ENCODE data around the gene OOEP.

DNA sequence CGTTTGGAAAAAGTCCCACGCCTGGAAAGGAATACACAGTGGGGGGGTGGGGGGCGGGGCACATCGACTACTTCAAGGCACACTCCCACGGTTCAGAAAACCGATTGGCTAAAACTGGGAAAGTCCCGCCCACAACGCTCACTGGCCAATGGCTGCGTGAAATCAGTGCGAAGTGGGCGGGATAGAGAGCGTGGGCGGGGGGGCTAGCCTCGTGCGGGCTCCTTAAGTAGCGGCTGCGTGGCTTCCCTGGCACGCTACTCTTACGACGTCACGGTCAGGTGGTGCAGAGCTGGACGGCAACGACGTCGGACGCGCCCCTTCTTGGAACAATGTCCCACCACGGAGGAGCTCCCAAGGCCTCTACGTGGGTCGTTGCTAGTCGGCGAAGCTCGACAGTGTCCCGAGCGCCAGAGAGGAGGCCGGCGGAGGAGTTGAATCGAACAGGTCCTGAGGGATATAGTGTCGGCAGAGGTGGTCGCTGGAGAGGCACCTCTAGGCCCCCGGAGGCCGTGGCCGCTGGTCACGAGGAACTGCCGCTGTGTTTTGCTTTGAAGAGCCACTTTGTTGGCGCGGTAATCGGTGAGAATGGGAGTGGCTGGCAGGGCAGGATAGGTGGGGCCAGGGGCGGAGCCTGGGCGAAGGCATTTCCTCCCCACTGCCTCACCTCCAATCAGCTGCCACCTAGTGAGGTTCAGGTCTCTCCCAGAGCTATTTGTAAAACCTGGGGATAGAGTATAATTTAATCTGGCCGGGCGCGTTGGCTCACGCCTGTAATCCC, 25.1 kb upstream of the OOEP start, which contains the start of gene DDX43:
- TF ChIP-seq TEAD4 (CRISPR knock-in tag; IDR thresholded peaks at IDR 0.05) (no peak), RELA (CRISPR knock-in tag; IDR thresholded peaks at IDR 0.05; ENCODE audit: borderline replicate concordance) (no peak), NFYB (CRISPR knock-in tag; conservative IDR thresholded peaks at IDR 0.05; ENCODE audit: low read depth) (no peak), ZNF219 (CRISPR knock-in tag; IDR thresholded peaks at IDR 0.05; ENCODE audit: borderline replicate concordance) (no peak), NFE2L1 (CRISPR knock-in tag; IDR thresholded peaks at IDR 0.05) (no peak), KAT7 (CRISPR knock-in tag; IDR thresholded peaks at IDR 0.05; ENCODE audit: borderline replicate concordance) (no peak)
- TF ChIP-seq, protein P1, sequence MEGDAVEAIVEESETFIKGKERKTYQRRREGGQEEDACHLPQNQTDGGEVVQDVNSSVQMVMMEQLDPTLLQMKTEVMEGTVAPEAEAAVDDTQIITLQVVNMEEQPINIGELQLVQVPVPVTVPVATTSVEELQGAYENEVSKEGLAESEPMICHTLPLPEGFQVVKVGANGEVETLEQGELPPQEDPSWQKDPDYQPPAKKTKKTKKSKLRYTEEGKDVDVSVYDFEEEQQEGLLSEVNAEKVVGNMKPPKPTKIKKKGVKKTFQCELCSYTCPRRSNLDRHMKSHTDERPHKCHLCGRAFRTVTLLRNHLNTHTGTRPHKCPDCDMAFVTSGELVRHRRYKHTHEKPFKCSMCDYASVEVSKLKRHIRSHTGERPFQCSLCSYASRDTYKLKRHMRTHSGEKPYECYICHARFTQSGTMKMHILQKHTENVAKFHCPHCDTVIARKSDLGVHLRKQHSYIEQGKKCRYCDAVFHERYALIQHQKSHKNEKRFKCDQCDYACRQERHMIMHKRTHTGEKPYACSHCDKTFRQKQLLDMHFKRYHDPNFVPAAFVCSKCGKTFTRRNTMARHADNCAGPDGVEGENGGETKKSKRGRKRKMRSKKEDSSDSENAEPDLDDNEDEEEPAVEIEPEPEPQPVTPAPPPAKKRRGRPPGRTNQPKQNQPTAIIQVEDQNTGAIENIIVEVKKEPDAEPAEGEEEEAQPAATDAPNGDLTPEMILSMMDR (IDR thresholded peaks at IDR 0.05): no peak
- TF ChIP-seq, protein P2, sequence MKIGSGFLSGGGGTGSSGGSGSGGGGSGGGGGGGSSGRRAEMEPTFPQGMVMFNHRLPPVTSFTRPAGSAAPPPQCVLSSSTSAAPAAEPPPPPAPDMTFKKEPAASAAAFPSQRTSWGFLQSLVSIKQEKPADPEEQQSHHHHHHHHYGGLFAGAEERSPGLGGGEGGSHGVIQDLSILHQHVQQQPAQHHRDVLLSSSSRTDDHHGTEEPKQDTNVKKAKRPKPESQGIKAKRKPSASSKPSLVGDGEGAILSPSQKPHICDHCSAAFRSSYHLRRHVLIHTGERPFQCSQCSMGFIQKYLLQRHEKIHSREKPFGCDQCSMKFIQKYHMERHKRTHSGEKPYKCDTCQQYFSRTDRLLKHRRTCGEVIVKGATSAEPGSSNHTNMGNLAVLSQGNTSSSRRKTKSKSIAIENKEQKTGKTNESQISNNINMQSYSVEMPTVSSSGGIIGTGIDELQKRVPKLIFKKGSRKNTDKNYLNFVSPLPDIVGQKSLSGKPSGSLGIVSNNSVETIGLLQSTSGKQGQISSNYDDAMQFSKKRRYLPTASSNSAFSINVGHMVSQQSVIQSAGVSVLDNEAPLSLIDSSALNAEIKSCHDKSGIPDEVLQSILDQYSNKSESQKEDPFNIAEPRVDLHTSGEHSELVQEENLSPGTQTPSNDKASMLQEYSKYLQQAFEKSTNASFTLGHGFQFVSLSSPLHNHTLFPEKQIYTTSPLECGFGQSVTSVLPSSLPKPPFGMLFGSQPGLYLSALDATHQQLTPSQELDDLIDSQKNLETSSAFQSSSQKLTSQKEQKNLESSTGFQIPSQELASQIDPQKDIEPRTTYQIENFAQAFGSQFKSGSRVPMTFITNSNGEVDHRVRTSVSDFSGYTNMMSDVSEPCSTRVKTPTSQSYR (CRISPR knock-in tag; IDR thresholded peaks at IDR 0.05): no peak
- TF ChIP-seq, protein P3, sequence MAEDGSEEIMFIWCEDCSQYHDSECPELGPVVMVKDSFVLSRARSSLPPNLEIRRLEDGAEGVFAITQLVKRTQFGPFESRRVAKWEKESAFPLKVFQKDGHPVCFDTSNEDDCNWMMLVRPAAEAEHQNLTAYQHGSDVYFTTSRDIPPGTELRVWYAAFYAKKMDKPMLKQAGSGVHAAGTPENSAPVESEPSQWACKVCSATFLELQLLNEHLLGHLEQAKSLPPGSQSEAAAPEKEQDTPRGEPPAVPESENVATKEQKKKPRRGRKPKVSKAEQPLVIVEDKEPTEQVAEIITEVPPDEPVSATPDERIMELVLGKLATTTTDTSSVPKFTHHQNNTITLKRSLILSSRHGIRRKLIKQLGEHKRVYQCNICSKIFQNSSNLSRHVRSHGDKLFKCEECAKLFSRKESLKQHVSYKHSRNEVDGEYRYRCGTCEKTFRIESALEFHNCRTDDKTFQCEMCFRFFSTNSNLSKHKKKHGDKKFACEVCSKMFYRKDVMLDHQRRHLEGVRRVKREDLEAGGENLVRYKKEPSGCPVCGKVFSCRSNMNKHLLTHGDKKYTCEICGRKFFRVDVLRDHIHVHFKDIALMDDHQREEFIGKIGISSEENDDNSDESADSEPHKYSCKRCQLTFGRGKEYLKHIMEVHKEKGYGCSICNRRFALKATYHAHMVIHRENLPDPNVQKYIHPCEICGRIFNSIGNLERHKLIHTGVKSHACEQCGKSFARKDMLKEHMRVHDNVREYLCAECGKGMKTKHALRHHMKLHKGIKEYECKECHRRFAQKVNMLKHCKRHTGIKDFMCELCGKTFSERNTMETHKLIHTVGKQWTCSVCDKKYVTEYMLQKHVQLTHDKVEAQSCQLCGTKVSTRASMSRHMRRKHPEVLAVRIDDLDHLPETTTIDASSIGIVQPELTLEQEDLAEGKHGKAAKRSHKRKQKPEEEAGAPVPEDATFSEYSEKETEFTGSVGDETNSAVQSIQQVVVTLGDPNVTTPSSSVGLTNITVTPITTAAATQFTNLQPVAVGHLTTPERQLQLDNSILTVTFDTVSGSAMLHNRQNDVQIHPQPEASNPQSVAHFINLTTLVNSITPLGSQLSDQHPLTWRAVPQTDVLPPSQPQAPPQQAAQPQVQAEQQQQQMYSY (CRISPR knock-in tag; IDR thresholded peaks at IDR 0.05): peak; percentile 81
- TF ChIP-seq, protein P4, sequence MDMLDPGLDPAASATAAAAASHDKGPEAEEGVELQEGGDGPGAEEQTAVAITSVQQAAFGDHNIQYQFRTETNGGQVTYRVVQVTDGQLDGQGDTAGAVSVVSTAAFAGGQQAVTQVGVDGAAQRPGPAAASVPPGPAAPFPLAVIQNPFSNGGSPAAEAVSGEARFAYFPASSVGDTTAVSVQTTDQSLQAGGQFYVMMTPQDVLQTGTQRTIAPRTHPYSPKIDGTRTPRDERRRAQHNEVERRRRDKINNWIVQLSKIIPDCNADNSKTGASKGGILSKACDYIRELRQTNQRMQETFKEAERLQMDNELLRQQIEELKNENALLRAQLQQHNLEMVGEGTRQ (CRISPR knock-in tag; IDR thresholded peaks at IDR 0.05): no peak
- TF ChIP-seq, protein P5, sequence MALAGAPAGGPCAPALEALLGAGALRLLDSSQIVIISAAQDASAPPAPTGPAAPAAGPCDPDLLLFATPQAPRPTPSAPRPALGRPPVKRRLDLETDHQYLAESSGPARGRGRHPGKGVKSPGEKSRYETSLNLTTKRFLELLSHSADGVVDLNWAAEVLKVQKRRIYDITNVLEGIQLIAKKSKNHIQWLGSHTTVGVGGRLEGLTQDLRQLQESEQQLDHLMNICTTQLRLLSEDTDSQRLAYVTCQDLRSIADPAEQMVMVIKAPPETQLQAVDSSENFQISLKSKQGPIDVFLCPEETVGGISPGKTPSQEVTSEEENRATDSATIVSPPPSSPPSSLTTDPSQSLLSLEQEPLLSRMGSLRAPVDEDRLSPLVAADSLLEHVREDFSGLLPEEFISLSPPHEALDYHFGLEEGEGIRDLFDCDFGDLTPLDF (CRISPR knock-in tag; IDR thresholded peaks at IDR 0.05): no peak

Measured in WTC11 (cell line).